HK-2 (cell line): Measurements from ENCODE around the gene OSBPL5.

Experiments
- DNase-seq: peaks from one replicate; pipeline ENCODE4 v3.0.0-alpha.2; 2018; ENCODE audit not compliant: unreplicated experiment

OSBPL5 gene

DNA sequence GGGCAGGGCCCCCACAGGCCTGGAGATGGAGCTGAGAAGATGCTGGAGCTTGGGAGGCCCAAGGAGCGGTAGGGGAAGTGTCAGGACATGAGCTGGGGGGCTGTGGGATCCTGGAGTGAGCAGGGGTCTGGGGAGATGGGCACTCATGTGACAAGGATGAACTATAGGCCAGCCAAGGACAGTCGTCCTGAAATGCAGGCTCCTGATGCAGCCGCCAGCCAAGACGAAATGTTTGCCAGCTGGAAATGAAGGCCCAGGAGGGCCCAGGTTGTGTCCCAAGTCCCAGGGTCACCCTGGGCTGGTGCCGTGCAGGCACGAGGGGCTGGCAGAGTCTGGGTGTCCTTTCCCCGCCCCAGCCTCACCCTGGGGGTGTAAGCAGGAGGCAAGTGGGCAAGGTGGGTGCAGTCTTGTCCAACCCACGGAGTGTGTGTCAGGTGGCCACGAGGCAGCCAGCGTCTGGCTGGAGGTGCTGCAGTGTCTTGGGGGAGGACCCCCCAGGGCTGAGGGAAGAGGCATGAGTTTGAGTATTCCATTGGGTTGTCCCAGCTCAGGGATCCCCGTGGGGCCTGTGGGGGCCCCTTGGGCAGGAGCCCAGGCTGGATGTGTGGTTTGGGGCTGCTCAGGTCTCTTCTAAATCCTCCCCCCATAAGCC lies 32.1 kb upstream of the OSBPL5 start:
- DNase-seq, result no peak

DNA sequence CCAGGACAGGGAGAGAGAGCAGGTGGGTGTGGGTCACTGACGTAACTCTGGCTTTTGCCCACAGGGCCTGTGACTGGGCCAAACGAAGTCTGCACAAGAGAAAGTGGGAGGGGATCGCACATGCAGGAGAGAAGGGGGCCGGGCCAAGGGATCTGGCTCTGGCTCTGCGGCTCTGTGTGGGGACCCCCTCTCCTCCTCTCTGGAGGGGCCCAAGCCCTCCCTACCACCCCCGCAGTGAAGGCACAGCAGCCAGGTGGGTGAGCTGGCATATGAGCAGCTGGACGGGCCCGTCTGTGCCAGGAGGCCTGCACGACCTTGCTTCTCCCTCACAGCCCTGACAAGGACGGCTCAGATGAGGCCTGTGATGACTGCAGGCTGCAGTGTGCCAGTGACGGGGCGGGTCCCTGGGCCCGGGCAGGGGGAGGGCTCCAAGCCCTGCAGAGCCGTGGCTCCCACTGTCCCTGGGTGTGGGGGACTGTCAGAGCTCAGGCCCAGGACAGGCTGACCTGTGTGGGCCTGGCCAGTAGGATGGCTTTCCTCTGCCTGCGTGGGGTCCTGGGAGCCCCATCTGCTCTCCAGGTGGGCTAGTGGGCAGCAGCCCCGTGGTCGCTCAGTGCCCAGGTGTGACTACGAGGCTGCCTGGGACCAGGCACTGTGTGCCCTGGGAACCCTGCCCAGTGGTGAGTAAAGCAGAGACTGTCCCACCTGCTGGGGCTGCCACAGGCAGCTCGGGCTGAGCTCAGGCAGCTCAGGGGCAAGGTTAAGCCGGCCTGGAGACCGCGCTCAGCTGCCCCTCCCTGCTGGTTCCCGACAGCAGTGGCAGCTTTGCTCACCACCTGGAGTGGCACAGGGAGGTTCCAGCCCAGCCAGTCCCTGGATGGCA lies 31.3 kb upstream of the OSBPL5 start:
- no peak for DNase-seq

DNA sequence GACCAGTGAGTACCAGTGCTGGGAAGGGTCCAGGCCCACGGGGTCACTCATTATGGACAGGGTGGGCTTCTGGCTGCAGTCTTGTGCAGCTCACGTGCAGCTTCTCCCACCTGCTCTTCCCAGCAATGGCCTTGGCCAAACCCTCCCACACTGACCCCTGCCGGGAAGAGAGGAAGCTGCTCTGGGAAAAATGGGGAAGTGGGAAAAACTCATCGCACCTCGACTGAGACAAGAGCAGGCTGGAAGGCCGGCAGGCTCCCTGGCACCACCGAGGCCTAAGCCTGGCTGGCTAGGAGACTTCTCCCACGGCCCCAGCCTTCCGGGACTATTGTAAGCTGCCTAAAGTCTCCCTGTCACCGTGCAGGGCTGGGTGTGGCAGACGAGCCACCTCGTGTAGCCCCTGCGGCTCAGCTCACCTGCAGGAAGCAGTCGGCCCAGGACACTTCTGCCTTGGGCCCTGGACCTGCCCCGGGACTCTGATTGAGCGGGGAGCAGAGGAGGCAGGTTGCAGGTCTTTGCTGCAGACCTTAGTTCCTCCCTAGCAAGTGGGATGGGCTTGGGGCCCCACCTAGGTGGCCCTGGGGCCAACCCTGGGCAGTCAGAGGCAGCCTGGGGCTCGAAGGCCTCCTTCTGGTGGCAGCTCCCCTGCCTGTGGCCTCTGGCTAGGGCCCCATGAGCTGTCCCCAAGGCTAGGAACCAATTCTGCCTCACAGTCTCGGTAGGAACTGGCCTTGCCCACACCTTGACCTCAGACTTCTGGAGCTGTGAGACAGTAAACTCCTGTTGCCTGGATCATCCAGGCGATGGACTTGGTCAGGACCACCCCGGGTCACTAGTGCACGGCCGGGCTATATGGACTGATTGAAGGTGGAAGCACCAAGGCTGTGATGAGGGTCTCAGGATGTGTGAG lies 30.4 kb upstream of the OSBPL5 start:
- DNase-seq, result no peak

DNA sequence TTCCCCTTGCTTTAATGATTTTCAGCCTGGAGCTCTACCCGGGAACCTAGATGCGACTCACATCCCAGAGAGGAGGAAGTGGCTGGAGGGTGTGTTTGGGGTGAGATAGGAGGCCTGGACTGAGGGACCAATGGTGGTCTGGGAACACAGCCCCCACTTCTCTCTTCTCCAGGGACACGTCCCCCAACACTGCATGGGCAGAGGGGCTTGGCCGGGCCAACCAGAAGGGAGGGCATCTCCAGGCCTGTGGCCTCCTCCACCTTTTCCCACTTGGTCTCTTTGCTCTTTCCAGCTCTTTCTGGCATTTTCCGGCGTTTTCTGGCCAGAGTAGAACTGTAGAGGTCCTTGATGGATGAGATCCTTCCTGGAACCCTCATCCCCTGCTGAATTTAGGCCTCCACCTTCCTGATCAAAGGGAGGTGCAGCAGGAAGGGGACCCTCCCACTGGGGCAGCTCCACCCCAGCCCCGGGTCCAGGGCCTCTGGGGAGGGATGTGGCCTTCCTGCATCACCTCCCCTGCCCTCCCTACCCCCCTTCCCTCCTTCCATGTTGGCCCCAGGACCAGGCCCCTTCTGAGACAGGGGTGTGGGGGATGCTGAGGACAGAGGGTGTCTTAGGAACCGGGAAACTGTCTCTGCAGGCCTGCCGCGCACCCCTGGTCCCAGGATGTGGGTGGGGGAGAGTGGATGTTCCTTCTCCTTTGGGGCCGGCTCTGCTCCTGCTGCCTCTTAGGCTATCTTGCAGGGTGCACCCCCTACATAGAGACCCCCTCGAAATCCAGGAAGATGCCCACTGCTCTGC lies 29.1 kb upstream of the OSBPL5 start:
- DNase-seq, result no peak

DNA sequence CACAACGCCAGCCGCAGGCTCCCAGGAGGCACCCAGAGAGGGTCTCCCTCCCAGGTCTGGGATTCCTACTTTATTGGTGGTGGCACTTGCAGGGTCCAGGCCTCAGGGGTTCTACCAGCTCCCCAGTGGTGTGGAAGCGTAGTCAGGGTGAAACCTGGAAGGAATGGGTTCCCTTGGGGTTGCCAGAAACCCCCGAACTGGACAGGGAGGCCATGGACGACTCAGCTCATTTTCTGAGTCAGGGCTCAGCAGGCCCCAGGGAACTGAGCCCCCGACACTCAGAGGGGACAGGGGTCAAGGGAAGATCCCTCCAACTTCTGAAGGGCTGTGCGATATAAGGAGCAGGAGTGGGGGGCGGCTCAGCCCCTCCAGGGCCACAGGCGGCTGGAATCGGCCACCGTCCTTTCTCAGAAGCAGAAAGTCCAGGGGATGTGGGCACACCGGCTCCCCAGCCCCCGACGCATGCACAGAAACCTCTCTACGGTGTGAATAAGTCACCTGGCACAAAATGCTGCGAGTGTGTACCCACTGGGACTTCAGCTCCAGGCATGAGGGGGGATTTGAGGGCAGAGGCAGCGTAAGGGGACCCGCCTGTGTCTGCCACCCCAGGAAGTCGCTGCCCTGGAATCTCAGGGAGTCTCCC lies 28.4 kb upstream of the OSBPL5 start:
- no peak for DNase-seq

DNA sequence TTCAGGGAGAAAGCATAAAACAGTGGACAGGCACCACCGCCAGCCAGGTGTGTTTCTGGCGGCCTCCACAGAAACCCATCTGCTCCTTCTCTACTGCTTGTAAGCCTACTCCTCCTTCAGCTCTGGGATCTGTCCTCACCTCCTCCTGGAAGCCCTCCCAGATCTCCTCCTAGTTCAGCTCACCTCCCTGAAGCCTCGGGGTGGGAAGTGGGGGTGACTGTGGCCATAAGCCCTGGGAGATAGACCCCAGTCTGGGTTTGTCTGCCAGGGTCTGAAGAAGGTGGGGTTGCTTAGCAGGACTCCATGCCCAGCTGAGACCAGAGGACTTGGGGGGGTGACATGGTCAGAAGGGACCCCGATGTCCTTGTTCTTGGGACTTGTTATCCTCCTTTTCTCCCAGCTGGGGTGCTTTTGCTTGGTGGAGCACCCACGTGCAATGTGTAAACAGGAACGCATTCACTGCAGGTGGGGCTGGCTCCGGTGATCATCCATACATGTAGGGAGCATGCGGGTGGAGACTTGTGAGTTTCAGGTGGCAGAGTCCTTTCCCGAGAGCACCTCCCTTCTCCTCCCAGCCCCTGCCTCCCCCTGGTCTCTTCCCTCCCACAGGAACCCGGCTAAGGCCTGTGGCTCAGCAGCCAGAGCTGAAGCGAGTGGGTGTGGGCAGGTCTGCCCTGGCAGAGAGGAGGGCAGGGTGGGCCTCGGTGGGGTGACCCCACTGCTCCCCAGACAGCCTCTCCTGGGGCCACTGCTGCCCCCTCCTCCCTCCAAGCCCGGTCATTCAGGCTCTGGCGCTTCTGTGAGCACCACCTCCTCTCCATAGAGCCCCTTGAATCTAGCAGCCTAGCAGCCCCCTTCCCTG lies 27.6 kb upstream of the OSBPL5 start:
- DNase-seq, result no peak

DNA sequence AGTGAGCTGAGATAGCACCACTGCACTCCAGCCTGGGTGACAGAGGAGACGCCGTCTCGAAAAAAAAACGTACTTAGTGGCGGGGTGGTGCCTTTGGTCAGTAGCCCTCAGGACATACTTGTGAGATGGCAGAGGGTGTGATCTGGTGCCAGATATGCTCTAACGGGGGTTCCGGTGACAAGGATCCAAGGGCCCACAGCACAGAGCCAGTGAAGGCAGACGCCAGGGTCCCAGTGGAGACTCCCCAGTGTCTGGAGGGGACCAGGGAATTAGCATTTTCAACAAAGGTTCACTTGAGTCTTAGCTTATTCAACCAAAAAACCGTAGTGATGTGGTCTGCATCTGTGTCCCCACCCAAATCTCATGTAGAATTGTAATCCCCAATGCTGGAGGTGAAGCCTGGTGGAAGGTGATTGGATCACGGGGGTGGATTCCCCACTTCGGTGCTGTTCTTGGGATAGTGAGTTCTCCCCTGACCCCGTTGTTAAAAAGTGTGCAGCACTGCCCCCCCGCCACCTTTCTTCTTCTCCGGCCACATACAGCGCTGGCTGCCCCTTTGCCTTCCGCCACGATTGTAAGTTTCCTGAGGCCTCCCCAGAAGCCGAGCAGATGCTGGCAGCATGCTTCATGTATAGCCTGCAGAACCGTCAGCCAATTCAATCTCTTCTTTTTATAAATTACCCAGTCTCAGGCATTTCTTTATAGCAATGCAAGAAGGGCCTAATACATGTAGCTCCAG lies 26.6 kb upstream of the OSBPL5 start:
- DNase-seq, result no peak

DNA sequence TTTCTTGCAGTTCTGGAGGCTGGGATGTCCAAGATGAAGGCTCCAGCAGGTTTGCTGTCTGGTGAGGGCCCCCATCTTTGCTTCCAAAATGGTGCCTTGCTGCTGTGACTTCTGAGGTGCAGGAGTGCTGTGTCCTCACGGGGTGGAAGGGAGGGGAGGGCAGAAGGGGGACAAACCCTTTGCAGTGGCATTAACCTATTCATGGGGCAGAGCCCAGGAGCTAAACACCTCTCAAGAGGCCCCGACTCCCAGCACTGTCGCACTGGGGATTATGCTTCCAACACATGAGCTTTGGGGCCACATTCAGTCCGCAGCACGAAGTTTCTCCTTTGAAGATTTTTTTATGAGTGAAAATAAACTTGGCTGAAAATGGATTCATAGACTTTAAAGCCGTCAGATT lies 25.5 kb upstream of the OSBPL5 start:
- DNase-seq, result no peak

DNA sequence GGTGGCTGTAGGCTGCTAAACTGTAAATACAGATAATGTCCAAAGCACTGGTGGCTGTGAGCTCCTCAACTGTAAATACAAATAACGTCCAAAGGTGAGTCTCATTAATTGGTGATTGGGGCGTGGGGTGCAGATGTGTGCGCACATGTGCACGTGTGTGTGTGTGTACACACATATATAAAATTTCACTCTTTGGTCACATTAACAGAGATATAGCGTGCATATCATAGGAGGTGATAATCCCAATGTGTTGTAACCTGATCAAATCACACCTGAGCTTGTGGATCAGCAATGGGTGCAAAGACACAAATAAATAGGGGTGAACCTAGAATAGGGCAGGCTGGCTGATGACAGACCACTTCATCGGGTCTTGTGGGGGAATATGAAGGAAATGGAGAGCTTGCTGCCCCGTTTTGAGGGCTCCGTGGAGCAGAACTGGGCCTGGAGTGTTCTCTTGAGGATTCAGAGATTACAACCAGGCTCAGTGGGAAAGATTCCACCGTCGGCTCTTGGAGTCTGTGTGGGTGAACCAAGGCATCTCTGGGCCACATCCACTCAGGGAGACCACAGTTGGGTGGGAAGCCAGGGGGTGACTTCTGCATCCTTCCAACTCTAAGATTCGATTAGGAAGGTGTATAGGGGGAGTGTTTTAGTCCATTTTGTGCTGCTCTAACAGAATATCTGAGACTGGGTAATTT lies 24.9 kb upstream of the OSBPL5 start:
- no peak for DNase-seq

DNA sequence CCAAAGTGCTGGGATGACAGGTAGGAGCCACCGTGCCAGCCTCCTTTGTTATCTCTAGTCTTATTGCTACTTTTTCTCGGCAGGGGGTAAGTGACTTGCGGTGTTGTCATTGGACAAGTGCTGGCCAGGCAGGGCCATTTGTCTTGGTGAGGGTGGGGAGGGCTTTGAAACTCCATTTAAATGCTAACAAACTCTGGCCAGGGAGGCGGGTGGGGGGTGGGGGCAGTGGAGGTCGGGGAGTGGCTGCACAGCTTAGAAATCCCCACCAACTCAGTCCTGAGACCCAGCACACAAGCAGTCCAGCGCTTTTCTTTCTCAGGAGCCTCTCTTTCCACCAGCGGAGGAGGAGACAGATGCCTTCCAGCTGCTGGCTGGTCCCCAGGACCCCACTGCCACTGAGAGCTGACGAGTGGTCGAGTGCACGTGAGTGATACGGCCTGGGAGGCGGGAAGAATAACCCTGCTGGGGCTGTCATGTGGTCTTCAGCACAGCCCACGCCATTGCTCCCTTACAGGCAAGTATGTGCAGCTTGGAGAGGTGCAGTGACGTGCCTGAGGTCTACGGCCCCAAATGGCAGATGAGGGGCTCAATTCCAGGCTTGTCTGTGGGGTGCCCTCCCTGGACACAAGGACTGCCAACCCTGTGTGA lies 24.2 kb upstream of the OSBPL5 start:
- DNase-seq, result no peak

DNA sequence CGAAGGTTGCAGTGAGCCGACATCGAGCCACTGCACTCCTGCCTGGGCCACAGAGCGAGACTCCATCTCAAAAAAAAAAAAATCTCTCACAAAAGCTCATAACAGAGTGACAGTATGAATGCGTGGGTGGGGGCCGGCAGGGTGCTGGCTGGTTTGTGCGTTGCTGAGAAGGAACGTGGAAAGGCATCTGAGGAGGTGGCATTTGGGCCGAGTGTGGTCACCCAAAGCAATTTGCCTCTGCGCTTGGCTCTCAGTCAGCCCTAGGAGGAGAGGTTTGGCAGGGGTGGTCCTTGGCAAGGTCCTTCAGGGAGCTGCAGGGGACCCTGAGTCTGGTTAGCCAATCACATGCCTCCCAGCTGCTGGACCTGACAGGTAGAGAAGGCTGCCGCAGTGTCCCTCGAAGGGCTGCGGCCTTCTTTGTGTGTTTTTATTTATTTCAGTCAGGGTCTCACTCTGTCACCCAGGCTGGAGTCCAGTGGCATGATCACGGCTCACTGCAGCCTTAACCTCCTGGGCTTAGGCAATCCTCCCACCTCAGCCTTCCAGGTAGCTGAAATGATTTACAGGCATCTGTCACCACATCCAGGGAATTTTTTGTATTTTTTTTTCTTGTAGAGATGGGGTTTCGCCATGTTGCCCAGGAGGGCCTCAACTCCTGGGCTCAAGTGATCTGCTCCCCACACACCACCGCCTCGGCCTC lies 23.5 kb upstream of the OSBPL5 start:
- DNase-seq, result no peak

DNA sequence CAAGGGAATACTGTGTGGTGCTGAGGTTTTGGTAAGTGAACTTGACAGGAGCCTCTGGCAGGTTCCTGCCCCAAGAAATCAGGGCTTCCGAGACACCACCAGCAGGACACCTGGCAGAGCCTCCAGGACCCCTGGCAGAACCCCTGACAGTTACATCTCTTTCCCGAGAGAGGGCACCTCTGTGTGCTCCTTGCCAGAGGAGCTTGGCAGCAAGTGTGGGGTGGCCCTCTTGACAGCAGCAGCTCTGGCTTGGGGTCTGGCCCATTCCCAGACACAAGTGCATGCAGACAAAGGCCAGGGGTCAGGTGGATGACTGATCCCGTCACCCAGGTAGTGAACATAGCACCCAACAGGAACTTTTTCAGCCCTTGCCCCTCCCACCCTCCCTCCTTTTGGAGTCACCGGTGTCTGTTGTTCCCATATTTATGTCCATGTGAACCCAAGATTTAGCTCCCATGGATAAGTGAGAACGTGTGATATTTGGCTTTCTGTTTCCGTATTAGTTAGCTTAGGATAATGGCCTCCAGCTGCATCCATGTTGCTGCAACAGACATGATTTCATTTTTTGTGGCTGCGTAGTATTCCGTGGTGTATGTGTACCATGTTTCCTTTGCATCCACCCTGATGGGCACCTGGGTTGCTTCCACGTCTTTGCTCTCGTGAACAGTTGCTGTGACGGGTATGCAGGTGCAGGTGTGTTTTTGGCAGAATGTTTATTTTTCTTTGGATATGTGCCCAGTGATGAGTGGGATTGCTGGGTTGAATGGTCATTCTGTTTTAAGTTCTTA lies 21.2 kb upstream of the OSBPL5 start:
- DNase-seq, result no peak

DNA sequence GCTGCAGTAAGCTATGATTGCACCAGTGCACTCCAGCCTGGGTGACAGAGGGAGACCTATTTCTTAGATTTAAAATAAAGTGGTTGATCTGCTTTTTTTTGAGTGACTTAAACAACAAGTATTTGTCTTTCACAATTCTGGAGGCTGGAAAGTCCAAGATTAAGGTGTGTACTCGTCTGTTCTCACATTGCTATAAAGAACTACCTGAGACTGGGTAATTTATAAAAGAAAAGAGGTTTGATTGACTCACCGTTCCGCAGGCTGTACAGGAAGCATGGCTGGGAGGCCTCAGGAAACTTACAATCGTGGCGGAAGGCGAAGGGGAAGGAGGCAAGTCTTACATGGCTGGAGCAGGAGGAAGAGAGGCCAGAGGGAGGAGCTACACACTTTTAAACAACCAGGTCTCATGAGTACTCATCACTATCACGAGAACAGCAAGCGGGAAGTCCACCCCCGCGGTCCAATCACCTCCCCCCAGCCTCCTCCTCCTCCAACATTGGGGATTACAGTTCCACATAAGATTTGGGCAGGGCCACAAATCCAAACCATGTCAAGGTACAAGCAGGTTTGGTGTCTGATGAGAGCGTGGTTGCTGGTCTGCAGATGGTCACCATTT lies 19.7 kb upstream of the OSBPL5 start:
- DNase-seq, result no peak

DNA sequence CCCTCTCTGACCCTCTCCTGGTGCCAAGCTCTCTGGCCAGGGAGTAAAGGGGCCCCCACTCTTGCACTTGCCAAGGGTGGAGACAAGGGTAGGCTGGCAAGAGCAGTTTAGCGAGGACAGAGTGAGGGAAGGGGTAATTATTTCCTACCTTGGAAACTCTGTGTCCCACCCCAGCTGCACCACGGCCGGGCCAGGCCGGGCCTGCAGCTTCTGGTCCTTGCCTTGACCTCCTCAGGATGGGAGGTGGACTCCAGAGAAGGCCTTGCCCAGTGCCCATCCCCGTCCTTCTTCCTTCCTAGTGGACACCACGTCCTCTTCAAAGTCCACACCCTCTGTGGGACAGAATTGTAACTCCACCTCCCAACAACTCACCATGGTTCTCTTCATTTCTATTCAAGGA lies 18.4 kb upstream of the OSBPL5 start:
- DNase-seq, result no peak

DNA sequence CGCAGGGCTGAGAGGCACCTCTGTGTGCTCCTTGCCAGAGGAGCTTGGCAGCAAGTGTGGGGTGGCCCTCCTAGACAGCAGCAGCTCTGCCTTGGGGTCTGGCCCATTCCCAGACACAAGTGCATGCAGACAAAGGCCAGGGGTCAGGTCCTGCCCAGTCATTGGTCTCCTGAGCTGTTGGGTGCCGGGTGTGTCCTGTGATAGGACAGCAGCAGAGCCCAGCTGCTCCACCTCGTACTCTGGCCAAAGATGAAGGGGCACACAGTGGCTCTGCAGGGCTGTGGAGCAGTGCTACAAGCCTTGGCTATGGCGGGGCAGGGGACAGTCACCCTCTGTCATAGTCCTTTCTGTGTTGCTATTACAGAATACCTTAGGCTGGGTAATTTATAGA lies 17.3 kb upstream of the OSBPL5 start:
- DNase-seq, result no peak

DNA sequence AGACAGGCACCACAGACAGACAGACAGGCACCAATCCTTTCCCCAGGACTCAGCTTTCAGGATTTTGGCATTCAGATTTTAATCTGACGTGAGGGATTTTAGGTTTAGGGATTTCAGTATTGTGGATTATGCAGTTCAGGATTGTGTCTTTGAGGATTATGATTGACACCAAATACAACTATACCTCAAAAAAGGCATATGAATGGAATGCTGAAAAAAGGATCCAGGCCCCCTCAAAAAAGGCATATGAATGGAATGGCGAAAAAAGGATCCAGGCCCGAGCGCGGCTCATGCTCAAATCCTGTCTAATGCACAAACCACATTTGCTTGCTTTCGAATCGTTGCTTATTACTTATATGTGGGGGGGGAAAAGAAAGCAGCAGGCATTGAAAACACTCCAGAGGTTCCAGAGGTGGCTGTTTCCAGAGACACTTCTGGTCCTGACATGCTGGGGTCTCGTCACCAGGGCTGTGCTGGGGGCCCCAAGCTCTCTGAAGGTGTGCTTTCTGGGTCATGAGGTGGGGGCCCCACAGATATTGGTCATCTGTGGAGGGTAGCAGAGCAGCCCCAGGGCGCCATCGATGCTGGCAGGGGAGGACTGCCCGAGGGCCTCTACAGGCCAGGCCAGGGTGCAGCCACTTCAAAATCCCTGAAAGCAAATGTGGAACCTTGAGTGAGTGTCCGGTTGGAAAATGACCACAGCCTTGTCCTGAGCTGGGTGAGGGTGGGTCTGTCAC lies 16.8 kb upstream of the OSBPL5 start:
- no peak for DNase-seq
